ENCODE measurements around the gene GABBR2.

DNA sequence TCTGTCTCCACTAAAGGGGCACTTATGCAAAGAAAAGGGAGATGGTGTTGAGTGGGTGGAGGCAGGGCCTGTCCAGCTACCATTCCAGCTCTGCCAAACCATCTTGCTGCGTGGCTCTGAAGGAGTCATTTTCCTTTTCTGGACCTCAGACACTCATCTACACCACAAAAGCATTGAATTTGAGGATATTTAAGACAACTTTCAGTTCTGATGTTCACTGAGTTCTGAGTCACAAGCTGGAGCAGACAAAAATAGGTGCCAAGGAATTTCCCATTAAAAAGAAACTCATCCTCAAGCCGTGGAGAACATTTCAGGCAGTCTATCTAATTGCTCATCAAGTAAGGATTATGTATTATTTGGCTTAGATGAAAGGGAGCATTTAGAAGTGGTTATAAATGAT, 258.2 kb downstream of the GABBR2 start:
- TF ChIP-seq, protein P1, sequence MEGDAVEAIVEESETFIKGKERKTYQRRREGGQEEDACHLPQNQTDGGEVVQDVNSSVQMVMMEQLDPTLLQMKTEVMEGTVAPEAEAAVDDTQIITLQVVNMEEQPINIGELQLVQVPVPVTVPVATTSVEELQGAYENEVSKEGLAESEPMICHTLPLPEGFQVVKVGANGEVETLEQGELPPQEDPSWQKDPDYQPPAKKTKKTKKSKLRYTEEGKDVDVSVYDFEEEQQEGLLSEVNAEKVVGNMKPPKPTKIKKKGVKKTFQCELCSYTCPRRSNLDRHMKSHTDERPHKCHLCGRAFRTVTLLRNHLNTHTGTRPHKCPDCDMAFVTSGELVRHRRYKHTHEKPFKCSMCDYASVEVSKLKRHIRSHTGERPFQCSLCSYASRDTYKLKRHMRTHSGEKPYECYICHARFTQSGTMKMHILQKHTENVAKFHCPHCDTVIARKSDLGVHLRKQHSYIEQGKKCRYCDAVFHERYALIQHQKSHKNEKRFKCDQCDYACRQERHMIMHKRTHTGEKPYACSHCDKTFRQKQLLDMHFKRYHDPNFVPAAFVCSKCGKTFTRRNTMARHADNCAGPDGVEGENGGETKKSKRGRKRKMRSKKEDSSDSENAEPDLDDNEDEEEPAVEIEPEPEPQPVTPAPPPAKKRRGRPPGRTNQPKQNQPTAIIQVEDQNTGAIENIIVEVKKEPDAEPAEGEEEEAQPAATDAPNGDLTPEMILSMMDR (conservative IDR thresholded peaks at IDR 0.05), result no peak
- TF ChIP-seq ZFX (IDR thresholded peaks at IDR 0.05), result no peak
